ENCODE results near the gene FAM20A. TPM values are rescaled to one million over a fixed set of nuclear protein-coding genes. Genes with fewer than 3 reads are reported as not detected.

Gene FAM20A
- polyA plus RNA-seq, 3 donors, result 0.91 to 1.6 TPM; not detected in 1

DNA sequence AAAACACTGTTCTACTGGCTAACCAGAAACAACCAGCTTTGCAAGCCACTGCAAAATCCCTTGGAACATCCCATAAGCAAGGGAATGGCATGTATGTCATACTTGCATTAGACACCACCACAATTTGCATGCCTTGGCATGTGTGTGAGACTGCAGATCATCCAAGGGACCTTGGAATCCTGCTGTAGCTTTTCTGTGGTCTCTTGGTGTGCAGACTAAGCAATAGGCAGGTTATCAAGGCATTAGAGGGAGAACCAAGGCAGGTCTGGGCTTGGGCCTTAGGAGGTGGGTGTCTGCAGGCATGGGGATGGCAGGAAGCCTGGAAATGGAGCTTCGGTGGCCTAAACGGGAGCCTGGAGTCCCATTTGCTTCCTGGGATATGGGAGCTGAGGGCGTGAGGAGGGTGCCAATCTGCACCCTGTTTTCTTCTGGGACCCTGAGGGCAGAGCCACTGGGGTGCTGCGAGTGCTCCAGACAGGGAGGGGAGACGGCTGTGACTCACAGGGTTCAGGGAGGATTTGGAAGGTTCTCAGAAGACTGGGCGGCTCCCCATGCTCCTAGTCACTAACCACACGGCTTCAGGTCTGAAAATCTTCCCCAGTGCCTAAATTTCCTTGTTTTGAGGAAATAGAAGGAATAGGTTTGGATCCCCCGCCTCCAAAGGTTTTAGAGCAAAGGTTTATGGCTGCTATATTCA is 36.6 kb downstream of the FAM20A start:
- H3K9me3 ChIP-seq (replicated peaks in 1 of 2; ENCODE audit: control insufficient read depth in 1 of 2, insufficient read depth in 1 of 2, low read length in 2 of 2), result no peaks in the 10 kb centered on the region
- no peak overlapping the region for H3K27ac ChIP-seq (ENCODE audit: low read depth in 1 of 2, low read length in 2 of 2)
- intact Hi-C loops (cut with micrococcal nuclease), result loop anchor here (5.0 to 10.0 kb wide), 2 partner anchors 38 to 50 kb away; partner anchors contain the start of gene FAM20A (in 1 of the 2)
- peaks cover 0 to 3% (median 0%) of the 10 kb centered on the region in 7 donors for H3K9me3 Mint-ChIP-seq
- H3K9ac ChIP-seq (ENCODE audit: insufficient read depth, low read length, poor library complexity, severe bottlenecking), result no peak overlapping the region
- H3K4me3 Mint-ChIP-seq, result no peak overlapping the region
- peak overlapping the region in 1 of 7 donors; percentile 2 for H3K27ac Mint-ChIP-seq
- peaks cover 20% of the 10 kb centered on the region for H3K4me1 Mint-ChIP-seq
- WGBS (ENCODE audit: insufficient coverage), result 95% methylated on average over 3 of the region's 8 CpGs
- H3K79me2 ChIP-seq (ENCODE audit: insufficient read depth, low read length), result no peaks in the 10 kb centered on the region
- H3K4me1 ChIP-seq (ENCODE audit: control insufficient read depth in 1 of 2, insufficient read depth in 2 of 2, low read length in 2 of 2), result peaks cover 4 to 7% of the 10 kb centered on the region in 2 donors
- peaks cover 2 to 7% (median 5%) of the 10 kb centered on the region in 3 donors for H3K27me3 Mint-ChIP-seq (ENCODE audit: low read depth in 3 of 3)
- H3K4me2 ChIP-seq (replicated peaks; ENCODE audit: extremely low read depth, low read length, poor library complexity, severe bottlenecking), result no peak overlapping the region
- H2AFZ ChIP-seq (ENCODE audit: insufficient read depth, low read depth, low read length, poor library complexity, severe bottlenecking), result no peak overlapping the region
- no peak for DNase-seq
- no peak for TF ChIP-seq CTCF (IDR thresholded peaks at IDR 0.05)
- H3K27me3 ChIP-seq (ENCODE audit: control insufficient read depth in 2 of 2, insufficient read depth in 2 of 2, low read length in 2 of 2), result no peaks in the 10 kb centered on the region
- H3K36me3 Mint-ChIP-seq, result peaks cover 0 to 4% of the 10 kb centered on the region in 2 donors
- H4K20me1 ChIP-seq (ENCODE audit: insufficient read depth, low read length), result no peaks in the 10 kb centered on the region
- H3K36me3 ChIP-seq (replicated peaks in 1 of 2; ENCODE audit: control insufficient read depth in 1 of 2, insufficient read depth in 2 of 2, low read length in 2 of 2), result no peaks in the 10 kb centered on the region
- H3K4me3 ChIP-seq (replicated peaks in 1 of 3; ENCODE audit: low read depth in 2 of 3, low read length in 3 of 3), result no peak overlapping the region

GRCh38 chr17:68562736-68563135 is 38.4 kb downstream of the FAM20A start:
- Histone ChIP-seq H3K27ac (ENCODE audit: low read depth in 1 of 2, low read length in 2 of 2) (no peak overlapping the region), H3K4me1 (ENCODE audit: control insufficient read depth in 1 of 2, insufficient read depth in 2 of 2, low read length in 2 of 2) (peaks cover 4 to 7% of the 10 kb centered on the region in 2 donors), H3K79me2 (ENCODE audit: insufficient read depth, low read length) (no peaks in the 10 kb centered on the region), H3K27me3 (ENCODE audit: control insufficient read depth in 2 of 2, insufficient read depth in 2 of 2, low read length in 2 of 2) (no peaks in the 10 kb centered on the region), H3K4me2 (replicated peaks; ENCODE audit: extremely low read depth, low read length, poor library complexity, severe bottlenecking) (no peak overlapping the region), H3K36me3 (replicated peaks in 1 of 2; ENCODE audit: control insufficient read depth in 1 of 2, insufficient read depth in 2 of 2, low read length in 2 of 2) (no peaks in the 10 kb centered on the region), H3K4me3 (replicated peaks in 1 of 3; ENCODE audit: low read depth in 2 of 3, low read length in 3 of 3) (no peak overlapping the region), H3K9ac (ENCODE audit: insufficient read depth, low read length, poor library complexity, severe bottlenecking) (no peak overlapping the region), H2AFZ (ENCODE audit: insufficient read depth, low read depth, low read length, poor library complexity, severe bottlenecking) (no peak overlapping the region), H4K20me1 (ENCODE audit: insufficient read depth, low read length) (no peaks in the 10 kb centered on the region), H3K9me3 (replicated peaks in 1 of 2; ENCODE audit: control insufficient read depth in 1 of 2, insufficient read depth in 1 of 2, low read length in 2 of 2) (no peaks in the 10 kb centered on the region)
- WGBS (ENCODE audit: insufficient coverage), result 92% methylated on average over 4 of the region's 4 CpGs
- DNase-seq, result no peak
- intact Hi-C loops (cut with micrococcal nuclease), result loop anchor here in 1 of 2 donors (10.0 kb wide), 1 partner anchor 52 kb away; no protein-coding TSS in a partner anchor
- no peak overlapping the region for H3K27ac Mint-ChIP-seq
- peaks cover 0 to 2% (median 0%) of the 10 kb centered on the region in 7 donors for H3K9me3 Mint-ChIP-seq
- peaks cover 20% of the 10 kb centered on the region for H3K4me1 Mint-ChIP-seq
- H3K36me3 Mint-ChIP-seq, result peaks cover 0 to 4% of the 10 kb centered on the region in 2 donors
- H3K27me3 Mint-ChIP-seq (ENCODE audit: low read depth in 3 of 3), result peaks cover 2 to 6% (median 4%) of the 10 kb centered on the region in 3 donors
- no peak for TF ChIP-seq CTCF (IDR thresholded peaks at IDR 0.05)
- no peak overlapping the region for H3K4me3 Mint-ChIP-seq

Data from CD14-positive monocyte (primary cell).